NOMO-1 treated with dmso at 0.1 percent for 144 hours (cell line): ENCODE results near the gene THSD4.
A peak's percentile ranks its signal among the peaks of the same experiment; 100 is the strongest.
"Not testable (repeated sequence)": the region's sequence is repeated elsewhere in the genome, so short reads cannot be mapped to it uniquely, and the experiment has no call there.

ENCODE experiments used
- DNase-seq: peaks from one replicate; lab custom pipeline; 2025; ENCODE audit not compliant: unreplicated experiment; lab: John Stamatoyannopoulos, UW

THSD4 gene

DNA sequence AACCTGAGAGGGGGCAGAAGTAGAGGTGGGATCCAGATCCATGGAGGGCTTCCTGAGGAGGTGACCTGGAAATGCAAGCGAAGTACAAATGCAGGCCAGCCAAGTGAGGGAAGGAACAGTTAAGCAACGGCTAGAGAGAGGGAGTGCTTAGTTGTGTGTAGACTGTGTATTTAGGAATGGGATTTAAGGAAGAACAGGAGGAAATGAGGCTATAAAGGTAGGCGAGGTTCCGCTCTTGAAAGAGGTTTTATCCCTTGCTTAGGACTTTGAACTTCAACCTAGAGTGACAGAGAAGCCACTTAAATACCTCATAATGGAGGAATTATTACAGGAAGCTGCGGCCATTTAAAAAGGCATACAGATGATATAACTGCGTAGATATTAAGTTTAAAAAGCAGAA lies 295.1 kb downstream of the THSD4 start:
- no peak for DNase-seq

DNA sequence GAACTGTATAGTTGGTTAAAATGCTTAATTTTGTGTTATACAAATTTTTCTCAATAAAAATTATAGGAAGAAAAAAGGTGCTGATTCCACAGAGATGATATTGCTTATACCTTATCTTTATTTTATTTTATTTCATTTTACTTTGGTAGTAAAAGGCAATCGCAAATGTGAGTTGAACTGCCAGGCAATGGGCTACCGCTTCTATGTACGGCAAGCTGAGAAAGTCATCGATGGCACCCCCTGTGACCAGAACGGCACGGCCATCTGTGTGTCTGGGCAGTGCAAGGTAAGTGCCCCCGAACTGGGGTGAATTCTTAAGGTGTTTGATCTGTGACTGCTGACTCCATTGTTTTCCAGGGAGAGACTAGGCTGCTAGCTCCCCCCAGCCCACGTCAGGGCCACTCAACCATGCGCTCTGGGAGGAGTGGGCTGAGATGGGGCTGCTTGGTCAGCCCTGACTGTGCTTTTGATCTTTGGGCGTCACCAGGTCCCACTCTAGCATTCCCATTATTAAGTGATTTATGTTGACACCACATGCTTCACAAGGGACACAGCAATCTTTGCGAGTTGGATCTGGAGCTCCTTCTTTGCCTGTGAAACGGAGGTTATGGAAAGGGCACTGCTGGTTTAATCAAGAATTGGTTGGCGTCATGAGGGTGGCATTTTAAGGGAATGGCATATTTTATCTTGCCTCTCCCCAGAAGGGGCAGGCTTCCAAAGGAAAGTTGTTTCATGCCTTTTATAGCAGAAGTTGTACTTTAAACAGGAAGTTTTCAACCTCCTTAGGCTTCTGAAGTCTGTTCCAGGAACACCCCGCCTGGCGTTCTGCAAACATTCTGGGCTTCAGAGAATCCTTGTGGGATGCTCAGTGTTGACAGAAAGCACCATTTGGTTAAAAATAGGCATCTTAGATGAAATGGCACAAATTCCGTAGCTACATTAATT lies 296.5 kb downstream of the THSD4 start:
- no peak for DNase-seq

DNA sequence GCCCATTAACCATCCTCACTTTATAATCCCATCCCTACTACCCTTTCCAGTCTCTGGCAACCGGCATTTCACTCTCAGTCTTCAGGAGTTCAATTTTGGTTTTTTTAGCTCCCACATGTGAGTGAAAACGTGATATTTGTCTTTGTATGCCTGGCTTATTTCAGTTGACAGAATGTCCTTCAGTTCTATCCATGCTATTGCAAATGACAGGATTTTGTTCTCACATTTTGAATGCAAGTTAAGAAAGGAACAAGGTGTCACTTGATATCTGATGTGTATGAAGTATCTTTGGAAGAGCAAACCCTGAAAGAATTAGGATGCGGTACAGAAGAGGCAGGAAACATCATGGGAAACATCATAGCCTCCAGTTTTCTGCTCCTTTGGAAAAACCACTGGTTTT lies 298.1 kb downstream of the THSD4 start:
- no peak for DNase-seq

DNA sequence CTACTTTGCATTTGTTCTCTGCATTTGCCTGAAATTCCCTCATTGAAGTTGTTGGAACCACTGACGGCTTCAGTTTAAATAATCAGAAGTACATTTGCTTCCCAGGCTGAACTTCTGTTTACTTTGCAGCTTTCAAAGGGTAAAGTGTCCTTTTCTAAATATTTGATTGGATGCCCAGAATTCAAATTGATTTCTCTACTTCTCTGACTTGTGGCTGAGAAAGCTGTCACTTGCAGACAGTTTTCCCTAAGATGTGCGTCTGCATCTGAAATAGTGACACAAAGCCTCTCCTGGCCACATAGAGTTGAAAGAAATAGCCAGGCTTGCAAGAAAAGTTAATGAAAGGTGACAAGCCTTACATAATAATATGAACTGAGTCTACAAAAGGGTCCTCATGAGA lies 299.6 kb downstream of the THSD4 start:
- no peak for DNase-seq

DNA sequence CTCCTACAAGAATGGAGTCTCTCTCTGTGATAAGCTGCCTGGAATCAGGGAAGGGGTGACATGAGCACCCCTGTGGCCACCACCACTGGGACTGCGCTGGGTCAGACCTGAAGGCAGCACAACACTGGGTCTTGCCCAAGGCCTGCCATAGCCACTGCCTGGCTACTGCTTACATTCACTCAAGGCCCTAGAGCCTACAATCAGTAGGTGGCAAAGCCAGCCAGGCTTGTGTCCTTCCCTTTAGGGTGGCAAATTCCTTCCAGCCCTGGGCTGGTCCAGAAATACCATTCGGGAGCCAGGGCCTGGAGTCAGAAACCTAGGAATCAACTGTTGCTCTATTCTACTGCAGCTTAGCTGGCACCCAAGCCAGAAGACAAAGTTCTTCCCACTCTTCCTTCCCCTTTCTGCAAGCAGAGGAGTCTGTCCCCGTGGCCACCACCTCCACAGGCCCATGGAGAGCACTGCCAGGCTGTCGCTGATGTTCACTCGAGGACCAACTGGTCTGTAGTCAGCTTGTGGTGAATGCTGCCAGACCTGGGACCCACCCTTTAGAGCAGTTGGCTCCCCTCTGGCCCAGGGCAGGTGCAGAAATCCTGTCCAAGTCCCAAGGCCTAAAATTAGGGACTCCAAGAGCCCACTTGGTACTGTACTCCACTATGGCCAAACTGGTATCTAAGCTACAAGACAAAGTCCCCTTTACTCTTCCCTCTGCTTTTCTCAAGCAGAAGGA lies 307.4 kb downstream of the THSD4 start:
- DNase-seq = no peak

DNA sequence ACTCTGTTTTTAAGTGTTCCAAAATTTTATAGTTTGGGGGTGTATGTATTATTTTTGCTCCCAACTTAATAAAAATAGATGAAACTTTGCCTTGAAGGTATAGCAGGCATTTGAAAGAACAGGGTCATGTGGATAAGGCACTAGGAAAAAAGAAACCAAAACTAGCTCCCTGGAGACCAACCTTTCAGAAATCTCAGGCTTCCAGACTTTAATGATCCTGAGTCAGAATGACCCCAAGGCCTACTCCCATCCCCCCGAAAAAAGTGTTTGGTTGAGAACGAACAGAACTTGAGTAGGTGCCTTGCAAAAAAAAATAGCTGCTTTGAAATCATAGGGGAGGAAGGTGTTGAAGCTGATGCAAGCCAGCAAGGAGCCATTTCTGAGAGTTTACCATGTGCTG lies 309.5 kb downstream of the THSD4 start:
- DNase-seq = no peak

DNA sequence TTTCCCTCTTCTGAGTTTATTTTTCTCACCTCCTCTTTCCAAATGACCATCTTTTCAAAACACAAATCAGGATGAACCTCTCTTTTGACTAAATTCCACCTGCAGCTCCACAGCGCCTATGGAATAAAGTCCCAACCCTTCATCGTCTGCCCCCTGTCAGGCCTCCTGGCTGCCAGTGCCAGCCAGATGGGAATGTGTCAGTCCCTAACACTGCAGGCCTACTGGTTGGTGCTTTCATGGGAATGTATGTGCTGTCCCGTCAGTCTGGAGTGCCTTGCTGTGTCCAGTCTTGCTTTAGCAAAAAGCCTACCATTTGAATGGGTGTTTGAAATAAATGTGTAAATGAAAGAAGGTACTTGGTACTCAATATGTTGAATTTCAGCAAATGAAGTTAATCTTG lies 310.1 kb downstream of the THSD4 start:
- DNase-seq = no peak

DNA sequence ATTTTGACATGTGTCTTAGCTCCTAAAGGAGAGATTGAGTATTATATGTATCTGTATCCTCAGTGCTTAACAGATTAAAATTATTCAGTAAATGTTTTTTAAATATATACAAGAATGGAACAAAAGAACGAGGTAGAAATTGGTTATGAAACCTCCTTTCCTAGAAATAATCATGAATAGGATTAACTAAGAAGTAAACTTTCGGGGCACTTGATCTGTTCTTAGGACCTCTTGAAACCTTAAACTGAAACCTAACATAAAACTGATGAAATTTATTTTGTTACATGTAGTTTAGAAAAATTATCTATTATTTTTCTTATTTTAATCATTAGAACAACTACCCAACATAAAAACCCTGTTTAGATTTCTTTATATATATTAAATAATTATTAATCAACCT lies 311.5 kb downstream of the THSD4 start:
- DNase-seq = no peak

DNA sequence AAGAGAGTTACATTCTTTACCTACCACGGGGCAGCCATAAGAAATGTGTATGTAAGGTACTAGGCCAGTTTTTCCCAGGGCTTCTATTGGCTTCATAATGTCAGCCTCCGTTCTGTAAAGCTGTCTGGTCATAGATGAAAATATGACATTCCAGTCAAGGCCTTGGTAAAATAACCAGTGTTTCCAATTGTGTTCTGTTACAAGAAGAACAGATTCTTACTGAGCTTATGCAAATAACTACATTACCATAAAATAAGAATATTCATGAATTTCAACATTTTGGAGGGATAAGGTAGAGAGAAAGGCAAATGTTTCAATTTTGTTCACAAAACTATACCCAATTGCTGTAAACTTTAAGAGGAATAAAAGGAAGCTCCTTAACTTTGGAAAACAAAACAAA lies 315.5 kb downstream of the THSD4 start:
- DNase-seq = no peak

DNA sequence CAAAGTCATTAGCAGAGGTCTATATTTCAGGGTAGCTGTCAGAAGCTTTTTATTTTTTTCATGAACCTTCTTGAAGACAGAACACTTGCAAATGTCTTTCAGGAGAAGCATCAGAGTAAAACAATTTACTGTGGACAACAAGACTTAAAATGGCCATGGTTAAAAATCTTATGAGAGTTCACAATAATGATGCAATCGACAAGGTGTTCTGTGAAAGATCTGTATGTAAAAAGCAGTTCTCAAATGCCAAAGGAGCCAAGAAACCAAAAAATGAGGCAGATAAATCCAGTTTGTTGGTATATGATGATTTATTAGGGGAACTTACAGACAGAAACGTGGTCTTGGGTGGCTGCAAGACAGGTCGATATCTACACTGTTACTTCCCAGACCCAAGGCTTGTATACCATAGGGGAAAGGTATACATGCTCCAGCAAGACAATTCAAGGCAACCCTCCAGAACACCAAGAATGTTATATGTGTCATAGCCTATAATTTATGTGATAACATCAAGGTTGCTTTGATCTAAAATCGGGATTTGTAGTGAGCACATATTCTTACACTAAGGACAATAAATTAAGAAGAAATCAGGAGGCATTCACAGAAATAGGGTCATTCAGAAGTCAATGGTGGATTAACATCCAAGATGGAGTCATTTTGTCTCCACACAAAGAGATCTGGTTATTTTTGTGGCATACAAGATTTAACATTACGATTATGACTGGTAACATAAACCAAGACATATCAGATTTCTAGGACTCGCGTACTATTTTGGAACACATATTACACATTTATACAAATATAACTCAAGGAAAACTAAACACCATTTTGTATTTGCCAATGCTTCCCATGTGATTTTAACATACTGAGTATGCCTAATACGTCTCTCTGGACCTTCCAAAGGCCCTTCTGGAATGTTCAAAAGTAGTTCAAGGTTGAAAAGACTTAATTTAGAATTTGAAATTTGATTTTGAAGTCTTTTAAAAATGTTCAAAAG lies 316.4 kb downstream of the THSD4 start:
- DNase-seq = no peak

DNA sequence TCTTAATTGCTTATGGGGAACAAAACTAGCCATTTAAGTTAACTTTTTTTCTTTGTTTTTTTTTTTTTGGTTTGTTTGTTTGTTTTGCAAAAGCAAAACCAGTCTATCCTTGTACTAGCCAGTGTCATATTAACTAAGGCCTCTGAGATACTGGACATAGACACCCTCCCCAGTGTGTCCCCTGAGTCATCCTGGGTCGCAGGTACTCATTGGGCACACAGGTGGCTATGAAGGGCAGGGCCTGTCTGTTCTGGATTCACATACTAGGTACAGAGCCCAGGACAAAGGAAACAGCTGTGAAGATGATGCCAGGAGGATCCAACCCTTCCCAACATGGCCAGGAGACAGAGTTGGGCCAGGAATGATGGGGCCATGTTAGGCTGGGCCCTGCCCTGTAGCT lies 318.1 kb downstream of the THSD4 start:
- no peak for DNase-seq

DNA sequence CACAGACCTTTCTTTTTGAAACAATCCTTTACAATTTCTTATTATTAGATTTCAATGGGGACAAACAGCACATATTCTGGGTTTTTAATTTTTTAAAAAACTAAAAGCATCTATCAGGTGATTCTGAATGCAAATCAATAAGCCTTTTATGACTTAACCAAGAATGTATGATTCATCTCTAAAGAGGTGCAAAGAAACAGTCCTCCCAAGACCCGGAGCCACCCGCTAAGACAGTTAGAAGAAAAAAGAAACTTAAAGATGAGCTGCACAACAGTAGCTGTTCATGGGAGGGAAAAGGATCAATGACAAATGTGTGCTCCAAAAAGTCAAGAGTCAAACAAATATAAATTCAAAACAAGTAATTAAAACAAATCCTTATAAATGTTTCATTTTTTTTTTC lies 319.5 kb downstream of the THSD4 start:
- DNase-seq = no peak

DNA sequence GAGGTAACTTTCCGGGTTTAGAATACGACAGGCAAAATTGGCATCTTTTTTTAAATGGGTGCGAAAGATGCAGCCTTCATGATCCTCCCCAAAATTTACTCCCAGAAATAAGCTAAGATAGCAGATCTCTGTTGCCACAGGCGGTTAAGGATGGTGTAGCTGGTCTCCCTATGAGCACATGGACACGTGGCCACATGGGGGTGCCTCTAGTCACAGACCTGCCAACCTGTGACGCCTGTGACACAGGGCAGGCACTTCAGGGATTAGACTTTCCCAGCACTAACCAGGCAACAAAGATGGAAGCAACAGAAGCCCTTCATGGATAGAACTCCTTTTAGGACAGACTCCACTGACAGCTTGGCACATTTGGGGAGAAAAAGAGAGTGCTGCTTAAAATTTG lies 320.3 kb downstream of the THSD4 start:
- DNase-seq = no peak

DNA sequence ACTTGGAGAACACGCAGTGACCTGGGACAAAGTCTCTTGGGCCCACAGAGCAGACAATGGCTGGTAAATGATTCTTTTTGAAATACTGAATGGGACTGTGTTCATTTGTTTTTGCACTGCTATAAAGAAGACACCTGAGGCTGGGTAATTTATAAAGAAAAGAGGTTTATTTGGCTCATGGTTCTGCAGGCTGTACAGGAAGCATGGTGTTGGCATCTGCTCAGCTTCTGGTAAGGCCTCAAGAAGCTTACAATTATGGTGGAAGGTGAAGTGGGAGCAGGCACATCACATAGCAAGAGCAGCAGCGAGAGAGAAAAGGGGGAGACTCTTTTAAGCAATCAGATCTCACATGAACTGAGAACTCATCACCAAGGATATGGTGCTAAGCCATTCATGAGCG lies 321.6 kb downstream of the THSD4 start:
- DNase-seq = no peak

DNA sequence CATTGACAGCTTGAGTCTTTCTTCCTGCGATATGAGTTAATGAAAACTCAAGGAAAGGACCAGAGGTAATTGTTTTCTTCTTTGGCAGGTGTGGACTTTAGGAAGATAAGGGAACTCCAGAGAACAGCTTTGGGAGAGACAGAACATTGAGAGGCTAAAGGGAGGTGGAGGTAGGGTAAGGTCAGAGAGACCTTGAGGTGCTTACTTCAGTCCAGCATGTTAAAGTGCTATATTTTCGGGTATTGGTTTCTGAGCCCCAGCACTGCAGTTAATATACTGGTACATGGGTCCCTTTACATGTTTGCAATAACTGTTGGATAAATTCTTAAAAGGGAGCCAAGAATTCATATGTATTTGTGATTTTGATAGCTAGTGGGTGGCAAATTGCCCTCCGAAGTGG lies 322.1 kb downstream of the THSD4 start:
- no peak for DNase-seq

DNA sequence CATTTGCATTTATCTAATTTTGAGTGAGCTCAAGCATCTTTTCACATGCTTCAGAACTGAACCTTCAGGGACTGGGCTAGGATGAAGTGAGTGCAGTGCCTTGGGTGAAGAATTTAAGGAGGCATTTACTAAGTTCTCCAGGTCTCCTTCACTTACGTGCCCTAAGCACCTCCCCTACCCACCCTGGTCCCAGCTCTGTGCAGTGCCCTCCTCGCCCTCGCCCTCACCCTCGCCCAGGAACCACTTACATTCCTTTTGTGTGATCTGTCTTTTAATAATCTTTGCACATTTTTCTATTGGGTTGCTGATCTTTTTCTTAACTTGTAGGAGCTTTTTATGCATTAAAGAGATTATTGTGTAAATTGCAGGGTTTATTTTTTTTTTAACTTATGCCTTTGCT lies 322.6 kb downstream of the THSD4 start:
- no peak for DNase-seq

DNA sequence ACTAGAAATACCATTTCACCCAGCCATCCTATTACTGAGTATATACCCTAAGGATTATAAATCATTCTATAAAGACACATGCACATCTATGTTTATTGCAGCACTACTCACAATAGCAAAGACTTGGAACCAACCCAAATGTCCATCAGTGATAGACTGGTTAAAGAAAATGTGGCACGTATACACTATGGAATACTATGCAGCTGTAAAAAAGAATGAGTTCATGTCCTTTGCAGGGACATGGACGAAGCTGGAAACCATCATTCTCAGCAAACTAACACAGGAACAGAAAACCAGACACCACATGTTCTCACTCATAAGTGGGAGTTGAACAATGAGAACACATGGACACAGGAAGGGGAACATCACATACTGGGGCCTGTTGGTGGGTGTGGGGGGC lies 324.2 kb downstream of the THSD4 start:
- not testable (repeated sequence) for DNase-seq

DNA sequence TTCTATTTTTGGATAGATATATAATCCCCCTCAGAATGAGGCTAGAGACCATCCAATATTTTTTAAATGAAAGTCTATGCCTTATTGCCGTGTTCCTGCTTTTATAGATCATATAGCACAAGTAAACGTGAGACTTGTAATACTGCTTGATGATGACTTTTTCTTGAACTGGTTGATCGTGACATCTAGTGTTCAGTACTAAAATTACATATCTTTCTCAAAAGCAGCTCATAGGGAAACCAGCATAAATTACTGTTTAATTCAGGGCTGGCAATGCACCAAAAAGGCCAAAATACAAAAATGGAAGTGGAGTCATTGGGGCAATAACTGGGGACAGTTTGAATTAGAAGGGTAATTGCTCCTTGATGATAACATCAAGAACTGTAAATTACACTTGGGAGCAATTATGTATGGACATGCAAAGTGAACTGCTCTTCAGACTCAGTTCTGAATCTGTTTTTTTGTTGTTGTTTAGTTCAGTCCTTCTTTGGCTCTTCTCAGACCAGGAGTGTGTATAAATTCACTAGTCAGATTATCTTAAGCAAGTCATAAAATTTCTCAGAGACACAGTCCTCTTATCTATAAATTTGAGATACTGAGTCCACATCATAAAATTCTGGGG lies 325.3 kb downstream of the THSD4 start:
- DNase-seq = peak; percentile 2

DNA sequence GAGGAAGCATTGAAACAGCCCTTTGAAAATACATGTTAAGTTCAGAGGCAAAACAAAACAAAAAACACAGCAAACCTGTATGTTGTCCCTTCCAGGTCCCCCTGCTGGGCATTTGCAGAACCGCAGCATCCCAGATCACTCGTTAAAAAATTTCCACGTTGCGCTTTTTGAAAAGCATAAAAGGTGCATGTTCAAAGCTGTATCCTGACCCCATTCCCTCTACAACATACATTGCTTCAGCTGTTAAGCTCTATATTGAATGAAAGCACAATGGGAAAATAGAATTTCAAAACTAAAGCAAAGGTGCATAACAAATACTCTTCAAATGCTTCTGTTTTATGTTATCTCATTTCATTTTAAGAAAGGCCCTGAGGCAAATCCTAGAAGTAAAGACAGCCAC lies 328.3 kb downstream of the THSD4 start:
- DNase-seq = peak; percentile 6

DNA sequence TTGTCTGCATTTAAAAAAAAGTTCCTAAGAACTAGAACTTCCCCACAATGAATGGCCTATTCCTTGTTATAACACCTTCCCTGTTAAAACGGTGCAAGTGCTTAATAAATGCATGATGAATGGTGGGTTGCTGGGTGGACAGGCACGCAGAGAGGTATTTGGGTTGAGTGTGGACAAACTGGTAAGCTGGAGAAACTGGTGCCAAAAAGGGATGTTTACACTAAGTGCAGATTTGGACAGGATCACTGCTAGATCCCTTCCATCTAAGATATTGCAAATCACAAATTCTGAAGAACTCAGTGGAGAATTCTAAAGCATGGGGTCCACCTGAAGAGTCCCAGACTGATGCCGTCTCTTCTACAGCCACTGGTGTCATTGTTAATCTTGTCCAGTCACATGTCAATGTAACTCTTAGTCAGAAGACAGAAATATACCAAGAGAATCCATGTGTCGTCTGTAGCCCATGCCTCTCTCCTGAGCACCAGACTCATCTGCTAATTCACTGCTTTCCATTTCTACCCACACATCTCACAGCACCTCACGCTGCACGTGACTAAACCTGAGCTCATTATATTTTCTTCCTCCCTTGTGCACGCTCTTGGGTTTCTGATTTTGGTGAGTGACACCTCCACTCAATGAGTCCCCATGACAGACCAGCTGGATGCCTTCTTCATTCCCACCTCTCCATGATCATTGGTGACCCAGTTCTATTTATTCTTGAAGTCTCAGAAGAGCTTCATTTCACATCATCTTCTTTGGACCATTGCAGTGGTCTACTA lies 328.9 kb downstream of the THSD4 start:
- no peak for DNase-seq
